ENCODE results near the gene POLR1F. TPM values are rescaled to one million over a fixed set of nuclear protein-coding genes. Genes with fewer than 3 reads are reported as not detected.

The POLR1F gene
- total RNA-seq, 1 donor from 2014 or later, result 21.1 TPM

DNA sequence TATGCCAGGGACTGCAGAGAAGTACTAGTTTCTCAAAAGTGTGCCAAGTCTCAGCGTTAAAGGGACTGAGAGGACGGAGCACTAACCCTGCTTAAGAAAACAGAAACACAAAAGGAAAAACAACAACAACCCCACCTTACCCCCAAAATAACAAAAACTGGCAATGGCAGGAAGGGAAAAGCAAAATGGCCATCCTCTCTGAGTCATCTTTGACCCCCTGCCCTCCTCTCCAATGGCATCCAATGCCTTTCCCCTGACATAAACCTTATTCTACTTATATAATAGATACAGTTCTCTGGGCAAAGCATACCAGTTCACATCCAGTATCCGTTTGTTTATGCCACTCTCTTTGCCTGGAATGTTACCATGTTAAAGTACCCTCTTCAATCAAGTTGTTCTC lies 1.6 kb downstream of the POLR1F start:
- DNase-seq (ENCODE audit: low read depth) (no peak), FAIRE-seq (no peak)
- Histone ChIP-seq H3K27me3 (ENCODE audit: control insufficient read depth, insufficient read depth, low read length) (no peaks in the 10 kb centered on the region), H3K4me3 (ENCODE audit: low read depth, low read length) (no peak overlapping the region), H3K36me3 (ENCODE audit: control insufficient read depth, insufficient read depth, low read length) (peaks cover 1% of the 10 kb centered on the region)
- TF ChIP-seq, protein P1, sequence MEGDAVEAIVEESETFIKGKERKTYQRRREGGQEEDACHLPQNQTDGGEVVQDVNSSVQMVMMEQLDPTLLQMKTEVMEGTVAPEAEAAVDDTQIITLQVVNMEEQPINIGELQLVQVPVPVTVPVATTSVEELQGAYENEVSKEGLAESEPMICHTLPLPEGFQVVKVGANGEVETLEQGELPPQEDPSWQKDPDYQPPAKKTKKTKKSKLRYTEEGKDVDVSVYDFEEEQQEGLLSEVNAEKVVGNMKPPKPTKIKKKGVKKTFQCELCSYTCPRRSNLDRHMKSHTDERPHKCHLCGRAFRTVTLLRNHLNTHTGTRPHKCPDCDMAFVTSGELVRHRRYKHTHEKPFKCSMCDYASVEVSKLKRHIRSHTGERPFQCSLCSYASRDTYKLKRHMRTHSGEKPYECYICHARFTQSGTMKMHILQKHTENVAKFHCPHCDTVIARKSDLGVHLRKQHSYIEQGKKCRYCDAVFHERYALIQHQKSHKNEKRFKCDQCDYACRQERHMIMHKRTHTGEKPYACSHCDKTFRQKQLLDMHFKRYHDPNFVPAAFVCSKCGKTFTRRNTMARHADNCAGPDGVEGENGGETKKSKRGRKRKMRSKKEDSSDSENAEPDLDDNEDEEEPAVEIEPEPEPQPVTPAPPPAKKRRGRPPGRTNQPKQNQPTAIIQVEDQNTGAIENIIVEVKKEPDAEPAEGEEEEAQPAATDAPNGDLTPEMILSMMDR (IDR thresholded peaks at IDR 0.05; ENCODE audit: insufficient read depth, low read length, severe bottlenecking), result no peak

DNA sequence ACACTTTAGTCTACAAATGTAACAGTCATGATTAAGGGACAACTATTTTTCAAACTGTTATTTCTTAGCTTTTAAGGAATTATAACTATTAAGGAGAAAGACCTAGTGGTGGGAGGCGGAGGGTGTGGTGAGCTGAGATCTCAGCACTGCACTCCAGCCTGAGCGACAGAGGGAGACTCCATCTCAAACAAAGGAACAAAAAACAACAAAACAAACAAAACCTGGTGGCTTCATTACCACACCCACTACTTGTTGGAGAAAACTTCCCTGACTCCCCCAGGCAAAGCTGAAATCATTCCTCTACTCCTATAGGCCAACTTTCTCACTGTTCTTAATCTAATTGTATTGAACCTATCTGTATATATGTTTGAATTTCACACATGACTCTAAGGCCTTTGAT lies 3.2 kb downstream of the POLR1F start:
- DNase-seq (ENCODE audit: low read depth) (no peak), FAIRE-seq (no peak)
- TF ChIP-seq, protein P1 (IDR thresholded peaks at IDR 0.05; ENCODE audit: insufficient read depth, low read length, severe bottlenecking), result no peak
- H3K36me3 ChIP-seq (ENCODE audit: control insufficient read depth, insufficient read depth, low read length), result peaks cover 2% of the 10 kb centered on the region
- H3K27me3 ChIP-seq (ENCODE audit: control insufficient read depth, insufficient read depth, low read length), result no peaks in the 10 kb centered on the region
- no peak overlapping the region for H3K4me3 ChIP-seq (ENCODE audit: low read depth, low read length)

DNA sequence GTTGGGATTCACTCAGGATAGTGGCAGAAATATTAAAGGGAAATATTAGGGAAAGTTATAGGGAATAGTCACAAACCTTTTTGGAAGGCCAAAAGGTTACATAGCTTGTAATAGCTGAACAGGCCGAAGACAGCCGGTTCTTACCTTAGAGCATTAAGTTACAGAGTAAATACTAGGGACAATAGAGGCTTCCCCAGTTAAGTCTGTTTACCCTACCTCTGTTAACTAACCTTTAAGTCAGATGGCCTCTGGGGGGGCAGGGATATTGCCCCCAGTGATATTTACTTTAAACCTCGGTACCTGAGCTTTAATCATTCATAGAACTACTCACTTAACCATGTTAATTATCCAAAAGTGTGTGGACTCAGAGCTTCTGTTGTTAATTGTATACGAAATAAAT lies 7.4 kb downstream of the POLR1F start:
- H3K36me3 ChIP-seq (ENCODE audit: control insufficient read depth, insufficient read depth, low read length), result peaks cover 2% of the 10 kb centered on the region

DNA sequence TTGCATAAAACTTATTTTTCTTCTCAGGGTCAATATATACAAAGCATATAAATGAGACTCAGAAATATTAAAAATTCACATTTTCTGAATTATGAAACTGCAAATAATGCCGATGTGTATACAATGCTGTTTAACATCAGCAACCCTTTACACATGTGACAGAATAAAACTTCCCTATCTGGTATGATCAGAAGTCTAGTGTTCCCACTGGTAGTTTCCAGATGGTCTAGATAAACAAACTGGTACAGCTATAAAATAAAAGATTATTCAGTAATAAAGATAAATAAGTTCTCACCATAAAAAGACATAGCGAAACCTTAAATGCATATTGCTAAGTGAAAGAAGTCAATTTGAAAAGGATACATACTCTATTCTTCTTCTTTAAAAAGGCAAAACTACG lies 7.9 kb downstream of the POLR1F start:
- no peak for FAIRE-seq
- Histone ChIP-seq H3K27me3 (ENCODE audit: control insufficient read depth, insufficient read depth, low read length) (no peaks in the 10 kb centered on the region), H3K4me3 (ENCODE audit: low read depth, low read length) (no peak overlapping the region), H3K36me3 (ENCODE audit: control insufficient read depth, insufficient read depth, low read length) (peaks cover 2% of the 10 kb centered on the region)
- no peak for DNase-seq (ENCODE audit: low read depth)
- TF ChIP-seq, protein P1 (IDR thresholded peaks at IDR 0.05; ENCODE audit: insufficient read depth, low read length, severe bottlenecking), result no peak

More for the DNA sequence above, 7.4 kb downstream of the POLR1F start:
- no peaks in the 10 kb centered on the region for H3K27me3 ChIP-seq (ENCODE audit: control insufficient read depth, insufficient read depth, low read length)
- DNase-seq (ENCODE audit: low read depth) (no peak), FAIRE-seq (no peak)
- no peak overlapping the region for H3K4me3 ChIP-seq (ENCODE audit: low read depth, low read length)
- TF ChIP-seq, protein P1 (IDR thresholded peaks at IDR 0.05; ENCODE audit: insufficient read depth, low read length, severe bottlenecking), result no peak

DNA sequence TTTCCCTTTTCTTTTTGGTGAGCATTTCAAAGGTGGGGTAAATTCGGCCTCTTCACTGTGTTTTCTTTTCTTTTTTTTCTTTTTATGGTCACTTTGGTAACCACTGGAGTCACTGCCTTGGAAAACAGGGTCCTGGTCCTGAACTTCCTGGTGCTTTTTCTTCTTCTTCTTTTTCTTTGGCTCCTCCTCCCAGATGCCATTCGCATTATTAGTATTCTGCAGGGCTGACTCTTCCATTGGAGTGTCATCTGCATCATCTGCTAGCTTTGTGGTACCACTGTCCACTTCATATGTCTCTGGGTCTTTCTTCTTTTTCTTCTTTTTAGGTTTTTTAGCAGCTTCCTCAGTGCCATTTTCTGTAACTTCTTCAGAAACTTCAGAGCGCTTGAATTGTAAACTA lies 10.5 kb downstream of the POLR1F start:
- TF ChIP-seq, protein P1 (IDR thresholded peaks at IDR 0.05; ENCODE audit: insufficient read depth, low read length, severe bottlenecking), result no peak
- H3K36me3 ChIP-seq (ENCODE audit: control insufficient read depth, insufficient read depth, low read length), result peaks cover 1% of the 10 kb centered on the region
- H3K27me3 ChIP-seq (ENCODE audit: control insufficient read depth, insufficient read depth, low read length), result no peaks in the 10 kb centered on the region
- FAIRE-seq (no peak), DNase-seq (ENCODE audit: low read depth) (no peak)
- no peak overlapping the region for H3K4me3 ChIP-seq (ENCODE audit: low read depth, low read length)

DNA sequence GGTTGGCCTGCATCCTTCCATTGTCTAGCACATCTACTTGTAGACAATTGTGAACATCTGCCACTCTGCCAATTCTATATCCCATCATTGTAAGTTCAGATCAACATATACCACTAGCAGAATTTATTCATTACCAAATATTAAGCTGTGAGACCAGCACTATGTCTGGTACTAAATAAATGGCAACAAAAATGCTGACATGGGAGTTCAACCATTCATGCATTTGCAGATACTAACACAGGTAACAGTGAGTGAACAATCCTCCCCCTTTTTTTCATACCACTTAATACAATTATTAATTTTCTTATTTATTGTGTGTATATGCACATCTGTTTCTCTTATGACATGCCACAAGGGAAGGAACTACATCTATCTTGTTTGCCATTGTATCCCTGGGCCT lies 11.9 kb downstream of the POLR1F start:
- Histone ChIP-seq H3K27me3 (ENCODE audit: control insufficient read depth, insufficient read depth, low read length) (no peaks in the 10 kb centered on the region), H3K36me3 (ENCODE audit: control insufficient read depth, insufficient read depth, low read length) (peaks cover 1% of the 10 kb centered on the region), H3K4me3 (ENCODE audit: low read depth, low read length) (no peak overlapping the region)
- FAIRE-seq (no peak), DNase-seq (ENCODE audit: low read depth) (no peak)
- TF ChIP-seq, protein P1 (IDR thresholded peaks at IDR 0.05; ENCODE audit: insufficient read depth, low read length, severe bottlenecking), result no peak
